ENCODE results near the gene F3.

Gene F3

DNA sequence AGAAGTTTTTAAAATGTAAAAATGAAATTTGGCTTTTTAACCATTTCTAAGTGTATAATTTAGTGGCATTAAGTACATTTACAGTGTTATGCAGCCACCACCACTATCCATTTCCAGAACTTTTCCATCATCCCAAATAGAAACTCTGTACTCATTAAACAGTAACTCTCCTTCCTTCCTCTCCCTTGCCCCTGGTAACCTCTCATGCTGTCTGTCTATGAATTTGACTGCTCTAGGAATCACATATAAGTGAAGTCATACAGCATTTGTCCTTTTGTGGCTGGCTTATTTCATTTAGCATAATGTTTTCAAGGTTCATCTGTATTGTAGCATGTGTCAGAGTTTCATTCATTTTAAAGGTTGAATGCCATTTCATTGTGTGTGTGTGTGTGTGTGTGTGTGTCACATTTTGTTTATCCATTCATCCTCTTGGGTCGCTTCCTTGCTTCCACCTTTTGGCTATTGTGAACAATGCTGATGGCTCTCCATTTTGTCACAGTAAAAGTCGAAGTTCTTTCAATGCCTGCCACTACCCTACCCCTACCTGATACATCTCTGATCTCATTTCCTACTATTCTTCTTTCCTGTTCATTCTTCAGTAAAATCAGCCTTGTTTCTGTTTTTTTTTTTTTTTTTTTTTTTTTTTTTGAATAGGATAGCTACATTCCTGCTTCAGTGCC lies 45.3 kb downstream of the F3 start:
- peaks cover 31% of the 10 kb centered on the region for H3K36me3 Mint-ChIP-seq (ENCODE audit: low read depth)
- no peak overlapping the region for H3K27ac Mint-ChIP-seq
- no peak overlapping the region for H3K4me3 Mint-ChIP-seq

DNA sequence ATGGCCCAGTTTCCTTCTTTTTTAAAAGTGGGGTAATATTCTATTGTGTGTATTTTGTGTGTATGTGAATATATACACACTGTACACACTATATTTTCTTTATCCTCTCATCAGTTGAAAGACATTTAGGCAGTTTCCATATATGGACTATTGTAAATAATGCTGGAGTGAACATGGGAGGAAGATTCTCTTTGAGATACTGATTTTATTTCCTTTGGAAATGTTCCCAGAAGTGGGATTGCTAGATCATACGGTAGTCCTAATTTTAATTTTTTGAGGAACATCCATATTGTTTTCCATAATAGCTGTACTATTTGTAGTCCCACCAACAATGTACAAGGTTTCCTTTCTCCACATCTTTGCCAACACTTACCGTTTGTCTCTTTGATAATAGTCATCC lies 51.0 kb downstream of the F3 start:
- intact Hi-C loops (cut with micrococcal nuclease): no loop called here
- Mint-ChIP-seq H3K36me3 (ENCODE audit: low read depth) (peaks cover 16% of the 10 kb centered on the region), H3K27ac (no peak overlapping the region)

More for the DNA sequence above, 45.3 kb downstream of the F3 start:
- H3K27me3 Mint-ChIP-seq: no peaks in the 10 kb centered on the region
- H3K4me1 Mint-ChIP-seq (ENCODE audit: low read depth): no peaks in the 10 kb centered on the region
- H3K9me3 Mint-ChIP-seq: no peaks in the 10 kb centered on the region
- intact Hi-C loops (cut with micrococcal nuclease): no loop called here

DNA sequence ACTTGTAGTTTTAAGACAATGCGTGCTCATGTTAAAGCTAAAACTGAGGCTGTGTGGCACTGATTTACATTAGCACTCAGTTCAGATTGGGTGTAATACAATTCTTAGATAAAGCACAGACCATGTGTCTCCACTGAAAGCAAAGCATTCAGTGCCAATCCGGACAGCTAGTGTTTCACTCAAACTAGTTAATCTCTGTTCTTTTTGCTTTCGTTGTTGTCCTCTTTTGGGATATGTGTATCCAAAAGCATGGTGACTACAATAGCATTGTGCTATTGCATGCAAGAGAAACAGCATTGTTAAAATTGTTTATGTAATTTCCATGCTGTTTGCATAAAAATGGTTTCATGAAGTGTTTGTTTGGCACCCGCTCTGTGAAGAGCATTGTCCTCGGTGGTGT lies 54.6 kb downstream of the F3 start:
- H3K27me3 Mint-ChIP-seq: no peaks in the 10 kb centered on the region
- H3K9me3 Mint-ChIP-seq: no peaks in the 10 kb centered on the region
- H3K4me1 Mint-ChIP-seq (ENCODE audit: low read depth): no peaks in the 10 kb centered on the region
- intact Hi-C loops (cut with micrococcal nuclease): no loop called here
- no peak overlapping the region for H3K27ac Mint-ChIP-seq
- peaks cover 35% of the 10 kb centered on the region for H3K36me3 Mint-ChIP-seq (ENCODE audit: low read depth)
- H3K4me3 Mint-ChIP-seq: no peak overlapping the region

More for the DNA sequence above, 51.0 kb downstream of the F3 start:
- no peak overlapping the region for H3K4me3 Mint-ChIP-seq
- no peaks in the 10 kb centered on the region for H3K9me3 Mint-ChIP-seq
- no peaks in the 10 kb centered on the region for H3K27me3 Mint-ChIP-seq
- H3K4me1 Mint-ChIP-seq (ENCODE audit: low read depth): no peaks in the 10 kb centered on the region

DNA sequence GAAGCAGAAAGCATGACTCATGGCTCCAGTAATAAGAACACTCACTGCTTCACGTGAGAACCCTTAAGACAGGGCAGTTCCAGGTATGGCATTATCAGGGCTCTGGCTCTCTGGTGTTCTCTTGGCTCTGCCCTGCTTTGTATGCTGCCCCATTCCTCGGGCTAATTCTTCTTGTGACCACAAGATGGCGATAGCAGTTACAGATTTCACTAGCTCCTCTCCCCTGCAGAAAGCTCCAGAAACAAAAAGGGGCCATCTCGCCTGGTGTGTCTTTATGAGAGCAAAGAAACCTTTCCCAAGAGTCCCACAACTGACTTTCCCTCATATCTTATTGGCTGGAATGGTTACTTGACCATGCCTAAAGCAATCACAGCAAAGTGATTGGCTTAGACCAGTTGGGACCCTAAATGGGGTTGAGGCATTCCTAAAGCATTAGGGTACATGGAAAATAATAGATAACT lies 60.1 kb downstream of the F3 start:
- H3K36me3 Mint-ChIP-seq (ENCODE audit: low read depth): peaks cover 36% of the 10 kb centered on the region
- no peaks in the 10 kb centered on the region for H3K4me1 Mint-ChIP-seq (ENCODE audit: low read depth)
- intact Hi-C loops (cut with micrococcal nuclease): loop anchor here (1.0 kb wide), 1 partner anchor 325 kb away; no protein-coding TSS in a partner anchor
- H3K9me3 Mint-ChIP-seq: no peaks in the 10 kb centered on the region
- no peaks in the 10 kb centered on the region for H3K27me3 Mint-ChIP-seq
- no peak overlapping the region for H3K4me3 Mint-ChIP-seq
- no peak overlapping the region for H3K27ac Mint-ChIP-seq

DNA sequence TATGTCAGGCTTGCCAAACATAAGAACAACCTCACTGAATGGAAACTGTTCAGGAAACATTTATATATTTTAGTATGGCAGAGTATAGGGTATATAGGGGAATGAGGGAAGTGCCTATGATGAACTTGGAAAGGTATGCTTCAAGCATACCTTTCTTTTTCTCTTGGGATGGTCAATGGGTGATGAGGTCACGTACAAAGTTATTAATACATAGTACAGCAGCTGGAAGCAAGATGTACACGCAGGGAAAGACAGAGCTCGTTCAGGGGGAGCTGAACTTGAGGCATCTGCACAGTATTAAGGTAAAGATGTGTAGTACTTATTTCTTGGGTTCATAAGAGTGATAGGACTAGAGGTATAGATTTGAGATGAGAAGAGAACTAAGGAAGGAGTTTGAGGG lies 61.9 kb downstream of the F3 start:
- no peaks in the 10 kb centered on the region for H3K9me3 Mint-ChIP-seq
- intact Hi-C loops (cut with micrococcal nuclease): no loop called here
- H3K36me3 Mint-ChIP-seq (ENCODE audit: low read depth): peaks cover 42% of the 10 kb centered on the region
- no peaks in the 10 kb centered on the region for H3K4me1 Mint-ChIP-seq (ENCODE audit: low read depth)
- H3K4me3 Mint-ChIP-seq: no peak overlapping the region
- no peaks in the 10 kb centered on the region for H3K27me3 Mint-ChIP-seq
- no peak overlapping the region for H3K27ac Mint-ChIP-seq
